ENCODE data around the gene C1orf21.

The C1orf21 gene

GRCh38 chr1:184406479-184406878, 19.6 kb downstream of the C1orf21 start:
- TF ChIP-seq CTCF (IDR thresholded peaks at IDR 0.05; ENCODE audit: control insufficient read depth, insufficient read depth, low read depth, low read length, missing control alignments) = no peak
- DNase-seq (ENCODE audit: low read depth) = no peak

GRCh38 chr1:184407816-184408510, 21.1 kb downstream of the C1orf21 start:
- no peak for DNase-seq (ENCODE audit: low read depth)
- TF ChIP-seq CTCF (IDR thresholded peaks at IDR 0.05; ENCODE audit: control insufficient read depth, insufficient read depth, low read depth, low read length, missing control alignments) = no peak
- H3K4me3 ChIP-seq (ENCODE audit: control insufficient read depth, low read depth, low read length) = no peak overlapping the region

More at GRCh38 chr1:184406479-184406878, 19.6 kb downstream of the C1orf21 start:
- no peak overlapping the region for H3K4me3 ChIP-seq (ENCODE audit: control insufficient read depth, low read depth, low read length)

- DNase-seq (ENCODE audit: low read depth) = no peak
- H3K4me3 ChIP-seq (ENCODE audit: control insufficient read depth, low read depth, low read length) = no peak overlapping the region
- TF ChIP-seq CTCF (IDR thresholded peaks at IDR 0.05; ENCODE audit: control insufficient read depth, insufficient read depth, low read depth, low read length, missing control alignments) = no peak
These were observed 21.8 kb downstream of the C1orf21 start for GRCh38 chr1:184408580-184408979.

- TF ChIP-seq CTCF (IDR thresholded peaks at IDR 0.05; ENCODE audit: control insufficient read depth, insufficient read depth, low read depth, low read length, missing control alignments) = no peak
- no peak for DNase-seq (ENCODE audit: low read depth)
- H3K4me3 ChIP-seq (ENCODE audit: control insufficient read depth, low read depth, low read length) = no peak overlapping the region
These were observed 22.2 kb downstream of the C1orf21 start for GRCh38 chr1:184409011-184409410.

GRCh38 chr1:184412472-184412871, 25.6 kb downstream of the C1orf21 start:
- no peak overlapping the region for H3K4me3 ChIP-seq (ENCODE audit: control insufficient read depth, low read depth, low read length)
- no peak for TF ChIP-seq CTCF (IDR thresholded peaks at IDR 0.05; ENCODE audit: control insufficient read depth, insufficient read depth, low read depth, low read length, missing control alignments)
- DNase-seq (ENCODE audit: low read depth) = no peak

- no peak for TF ChIP-seq CTCF (IDR thresholded peaks at IDR 0.05; ENCODE audit: control insufficient read depth, insufficient read depth, low read depth, low read length, missing control alignments)
- no peak overlapping the region for H3K4me3 ChIP-seq (ENCODE audit: control insufficient read depth, low read depth, low read length)
- no peak for DNase-seq (ENCODE audit: low read depth)
These were observed 29.7 kb downstream of the C1orf21 start for GRCh38 chr1:184416481-184416880.
